PFSK-1 (cell line): ENCODE data around the gene STAT4.

ENCODE experiments used
- FOXP2 ChIP-seq: optimal IDR thresholded peaks from 2 replicates; pipeline ENCODE3; 2011; ENCODE audit warnings: borderline replicate concordance, control low read depth, inconsistent platforms; ENCODE audit not compliant: insufficient read depth; ENCODE audit errors: extremely low read length, extremely low read depth
- POLR2AphosphoS5 ChIP-seq: IDR thresholded peaks from 2 replicates; pipeline ENCODE4 v1.6.1; 2012; ENCODE audit warnings: low read depth, mild to moderate bottlenecking, control low read depth, low read length, moderate library complexity
- REST ChIP-seq, 2 experiments: IDR thresholded peaks; 2 replicates each; pipeline versions ENCODE4 v1.6.1 to v1.8.0; 2011 to 2012; ENCODE audit warnings: low read depth in 2 of 2, low read length in 2 of 2, control low read depth in 1 of 2, inconsistent platforms in 1 of 2, mild to moderate bottlenecking in 1 of 2, moderate library complexity in 1 of 2; ENCODE audit not compliant: insufficient read depth in 1 of 2
- SIN3A ChIP-seq: IDR thresholded peaks from 2 replicates; pipeline ENCODE4 v1.6.1; 2012; ENCODE audit warnings: mild to moderate bottlenecking, low read length, moderate library complexity, borderline replicate concordance; ENCODE audit not compliant: insufficient read depth
- TAF1 ChIP-seq: IDR thresholded peaks from 2 replicates; pipeline ENCODE4 v1.6.1; 2012; ENCODE audit warnings: low read length, control low read depth, borderline replicate concordance; ENCODE audit not compliant: insufficient read depth

The STAT4 gene

GRCh38 chr2:191038741-191039140 is 112.1 kb downstream of the STAT4 start:
- TF ChIP-seq REST (IDR thresholded peaks at IDR 0.05; ENCODE audit: insufficient read depth in 1 of 2, low read depth in 2 of 2, low read length in 2 of 2) (no peak), FOXP2 (no peak), SIN3A (no peak), POLR2AphosphoS5 (no peak), TAF1 (no peak)

DNA sequence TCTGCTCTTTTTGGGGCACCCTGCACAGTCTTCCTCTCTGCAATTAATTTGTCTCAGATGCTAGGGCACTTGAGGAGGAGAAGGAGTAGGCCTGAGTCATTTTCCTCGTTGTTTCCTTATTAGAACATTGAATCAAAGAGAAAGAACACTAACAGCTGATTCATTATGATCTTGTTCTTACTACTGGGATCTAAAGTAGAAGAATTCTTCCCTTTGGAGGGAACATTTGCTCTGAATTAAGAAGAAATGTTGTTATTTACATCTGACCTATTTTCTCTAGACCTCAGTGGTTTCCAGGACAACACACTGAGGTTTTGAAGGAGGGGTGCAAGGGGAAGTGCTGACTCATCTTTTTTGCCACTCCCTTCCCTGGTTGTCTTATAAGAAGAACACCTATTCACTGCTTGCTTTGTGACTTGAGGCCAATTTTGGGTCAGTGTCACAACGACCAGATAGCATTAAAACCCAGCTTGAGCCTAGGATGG is 112.5 kb downstream of the STAT4 start:
- TF ChIP-seq REST (IDR thresholded peaks at IDR 0.05; ENCODE audit: insufficient read depth in 1 of 2, low read depth in 2 of 2, low read length in 2 of 2) (no peak), SIN3A (no peak), FOXP2 (no peak), POLR2AphosphoS5 (no peak), TAF1 (no peak)

DNA sequence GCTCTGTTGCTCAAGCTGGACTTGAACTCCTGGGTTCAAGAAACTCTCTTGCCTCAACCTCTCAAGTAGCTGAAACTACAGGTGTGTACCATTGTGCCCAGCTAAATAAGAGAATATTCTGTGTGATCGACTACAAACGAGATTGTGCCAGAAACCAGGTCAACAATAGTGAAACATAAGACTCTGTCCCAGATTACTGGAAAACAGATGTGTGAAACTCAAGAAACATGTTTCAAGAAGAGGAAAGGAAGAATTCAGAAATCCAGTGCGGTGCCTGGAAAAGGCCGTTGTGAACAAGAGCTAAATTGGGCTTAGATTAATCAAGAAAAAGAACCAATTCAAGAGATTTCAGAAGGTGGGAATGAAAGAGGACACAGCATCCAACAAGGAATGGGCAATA is 113.4 kb downstream of the STAT4 start:
- TF ChIP-seq POLR2AphosphoS5, result no peak
- TF ChIP-seq REST (IDR thresholded peaks at IDR 0.05; ENCODE audit: insufficient read depth in 1 of 2, low read depth in 2 of 2, low read length in 2 of 2), result no peak

DNA sequence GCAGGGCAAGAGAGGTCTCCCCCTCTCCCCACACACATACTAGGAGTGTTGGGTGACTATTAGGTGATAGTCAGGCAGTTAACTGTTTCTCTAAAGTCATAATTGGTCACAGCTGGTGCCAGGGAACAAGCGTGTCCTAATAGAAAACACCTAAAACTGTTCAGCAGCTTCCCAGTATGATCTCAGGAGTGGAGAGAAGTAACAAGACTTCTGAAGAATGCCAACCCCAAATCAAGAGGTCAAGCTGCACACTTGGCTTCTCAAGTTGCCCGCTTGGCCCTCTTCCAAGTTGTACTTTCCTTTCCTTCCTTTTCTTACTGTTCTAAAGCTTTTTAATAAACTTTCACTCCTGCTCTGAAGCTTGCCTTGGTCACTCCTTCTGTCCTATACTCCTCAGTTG is 114.4 kb downstream of the STAT4 start:
- TF ChIP-seq FOXP2, result no peak

- no peak for TF ChIP-seq FOXP2
- TF ChIP-seq POLR2AphosphoS5, result no peak
- TF ChIP-seq REST (IDR thresholded peaks at IDR 0.05; ENCODE audit: insufficient read depth in 1 of 2, low read depth in 2 of 2, low read length in 2 of 2), result no peak
- no peak for TF ChIP-seq TAF1
- TF ChIP-seq SIN3A, result no peak
Observed at GRCh38 chr2:191032588-191033429, 118.0 kb downstream of the STAT4 start.
